B cell (primary cell): ENCODE results near the gene MLXIP. TPM values are rescaled to one million over a fixed set of nuclear protein-coding genes. Genes with fewer than 3 reads are reported as not detected.

Experiments
- ATAC-seq: fragments of 200-7000 bp; cut with Tn5 transposase; one replicate; pipeline ENCODE4 v1.10.0; 2021; ENCODE audit warnings: low read depth, mild to moderate bottlenecking, moderate number of reproducible peaks, moderate library complexity
- CTCF ChIA-PET: fragments of 350-600 bp; sonication (Branson Sonifier 250); formaldehyde crosslinking; loops from one replicate; lab custom pipeline; 2021; ENCODE audit warnings: antibody characterized with exemption, inconsistent platforms; lab: Charles Lee
- POLR2A ChIA-PET: fragments of 350-600 bp; sonication (Branson Sonifier 250); formaldehyde crosslinking; loops from one replicate; lab custom pipeline; 2021; ENCODE audit warnings: antibody characterized with exemption; lab: Charles Lee
- DNase-seq: peaks from one replicate; pipeline ENCODE4 v3.0.0; 2013
- H2AFZ ChIP-seq: 2 replicates; pipeline ENCODE4 v1.6.1; 2012; ENCODE audit warnings: mild to moderate bottlenecking, low read depth, low read length; ENCODE audit not compliant: insufficient read depth, poor library complexity, severe bottlenecking
- H3K27ac ChIP-seq, 2 donors: 1 replicate in 1 of 2; 2 replicates in 1 of 2; pipeline ENCODE4 v1.5.1; 2012 to 2013; ENCODE audit warnings: low read length in 2 of 2, mild to moderate bottlenecking in 2 of 2, moderate library complexity in 1 of 2
- H3K27me3 ChIP-seq, 4 experiments: fragments of 200-600 bp in 1 of 4; sonication (generic) in 1 of 4; replicated peaks in 1 of 4; 1 replicate in 2 of 4; 2 replicates in 2 of 4; pipeline versions ENCODE4 v1.6.1 to v1.7.0; 2013 to 2016; ENCODE audit warnings: low read length in 3 of 4, mild to moderate bottlenecking in 2 of 4, mixed read lengths in 1 of 4, moderate library complexity in 1 of 4; ENCODE audit not compliant: insufficient read depth in 4 of 4, control insufficient read depth in 3 of 4; ENCODE audit errors: control extremely low read depth in 1 of 4
- H3K36me3 ChIP-seq, 2 experiments: replicated peaks in 1 of 2; 1 replicate in 1 of 2; 2 replicates in 1 of 2; pipeline versions ENCODE4 v1.6.1 to v1.7.1; 2013; ENCODE audit warnings: low read length in 1 of 2; ENCODE audit not compliant: insufficient read depth in 2 of 2, control insufficient read depth in 1 of 2; ENCODE audit errors: control extremely low read depth in 1 of 2, extremely low read depth in 1 of 2
- H3K4me1 ChIP-seq, 2 donors: fragments of 200-600 bp in 1 of 2; sonication (generic) in 1 of 2; 1 replicate in 1 of 2; 2 replicates in 1 of 2; pipeline versions ENCODE4 v1.5.1 to v1.6.1; 2013 to 2017; ENCODE audit warnings: low read length in 2 of 2; ENCODE audit not compliant: control insufficient read depth in 2 of 2, insufficient read depth in 2 of 2
- H3K4me2 ChIP-seq: replicated peaks from 2 replicates; pipeline ENCODE3; 2012; ENCODE audit warnings: mild to moderate bottlenecking, low read depth, low read length; ENCODE audit not compliant: poor library complexity, severe bottlenecking
- H3K4me3 ChIP-seq, 5 experiments: fragments of 200-600 bp in 1 of 5; sonication (generic) in 1 of 5; 1 replicate in 3 of 5; 2 replicates in 2 of 5; pipeline versions ENCODE4 v1.5.1 to v1.7.0; 2011 to 2016; ENCODE audit warnings: low read length in 4 of 5, mild to moderate bottlenecking in 4 of 5, low read depth in 2 of 5, control low read depth in 1 of 5, moderate library complexity in 1 of 5; ENCODE audit not compliant: insufficient read depth in 1 of 5; ENCODE audit errors: control extremely low read depth in 1 of 5, extremely low read depth in 1 of 5
- H3K79me2 ChIP-seq: fragments of 200-600 bp; sonication (generic); one replicate; pipeline ENCODE4 v1.6.0; 2016; ENCODE audit warnings: low read length; ENCODE audit not compliant: control insufficient read depth, insufficient read depth
- H3K9ac ChIP-seq: fragments of 200-600 bp; sonication (generic); 2 replicates; pipeline ENCODE4 v1.6.1; 2017; ENCODE audit warnings: mild to moderate bottlenecking, low read length, moderate library complexity
- H3K9me3 ChIP-seq, 3 donors: one replicate each; pipeline versions ENCODE4 v1.6.1 to v1.7.1; 2013; ENCODE audit warnings: low read length in 2 of 3; ENCODE audit not compliant: control insufficient read depth in 2 of 3, insufficient read depth in 1 of 3; ENCODE audit errors: control extremely low read depth in 1 of 3
- H4K20me1 ChIP-seq: 2 replicates; pipeline ENCODE4 v1.6.0; 2012; ENCODE audit warnings: mild to moderate bottlenecking, low read length; ENCODE audit not compliant: insufficient read depth, control insufficient read depth, poor library complexity, severe bottlenecking
- H3K27ac Mint-ChIP-seq: one replicate; pipeline ENCODE4 v1.8.0; 2021; ENCODE audit warnings: mixed read lengths
- H3K27me3 Mint-ChIP-seq: one replicate; pipeline ENCODE4 v1.8.0; 2021; ENCODE audit warnings: mixed read lengths
- H3K4me1 Mint-ChIP-seq: one replicate; pipeline ENCODE4 v1.8.0; 2021; ENCODE audit warnings: mixed read lengths
- H3K4me3 Mint-ChIP-seq: one replicate; pipeline ENCODE4 v1.8.0; 2021; ENCODE audit warnings: mixed read lengths
- H3K9me3 Mint-ChIP-seq: one replicate; pipeline ENCODE4 v1.8.0; 2022; ENCODE audit warnings: mixed read lengths; ENCODE audit not compliant: insufficient read depth
- EZH2 ChIP-seq: IDR thresholded peaks from 2 replicates; pipeline ENCODE4 v1.6.1; 2012; ENCODE audit warnings: borderline replicate concordance, low read depth, mild to moderate bottlenecking, moderate library complexity, low read length; ENCODE audit not compliant: insufficient read depth, poor library complexity, severe bottlenecking
- WGBS: methylation state at CpG from one replicate; pipeline ENCODE4 v1.1.5; 2013; ENCODE audit warnings: missing lambda C conversion rate; ENCODE audit not compliant: insufficient coverage; 5-methylcytosine and 5-hydroxymethylcytosine counted together
- intact Hi-C: fragments of 100-400 bp; cut with micrococcal nuclease; formaldehyde crosslinking; loops from one replicate; pipeline ENCODE4 v1.10.0; 2022
- polyA plus RNA-seq: library from polyadenylated mRNA; depleted of rRNA; stranded (reverse); fragments of >200 nt; gene quantifications from 2 replicates; pipeline ENCODE4 v1.2.3, GENCODE V29; 2012
- total RNA-seq, 2 donors: library from RNA; stranded (reverse); fragments of 120-200 nt in 1 of 2; gene quantifications; 1 replicate in 1 of 2; 2 replicates in 1 of 2; pipeline versions ENCODE4 v1.2.3 to v1.2.4, GENCODE V29; 2013 to 2022
- TF ChIP-seq, protein P1 (sequence below): fragments of 200-600 bp; IDR thresholded peaks from one replicate; pipeline ENCODE4 v1.8.0; 2022; ENCODE audit warnings: antibody characterized with exemption, mild to moderate bottlenecking

MLXIP gene
- total and polyA plus RNA-seq, 2 donors (not counting 1 experiment from before 2014, with no cell fraction given) = 28.1 to 91.2 TPM

DNA sequence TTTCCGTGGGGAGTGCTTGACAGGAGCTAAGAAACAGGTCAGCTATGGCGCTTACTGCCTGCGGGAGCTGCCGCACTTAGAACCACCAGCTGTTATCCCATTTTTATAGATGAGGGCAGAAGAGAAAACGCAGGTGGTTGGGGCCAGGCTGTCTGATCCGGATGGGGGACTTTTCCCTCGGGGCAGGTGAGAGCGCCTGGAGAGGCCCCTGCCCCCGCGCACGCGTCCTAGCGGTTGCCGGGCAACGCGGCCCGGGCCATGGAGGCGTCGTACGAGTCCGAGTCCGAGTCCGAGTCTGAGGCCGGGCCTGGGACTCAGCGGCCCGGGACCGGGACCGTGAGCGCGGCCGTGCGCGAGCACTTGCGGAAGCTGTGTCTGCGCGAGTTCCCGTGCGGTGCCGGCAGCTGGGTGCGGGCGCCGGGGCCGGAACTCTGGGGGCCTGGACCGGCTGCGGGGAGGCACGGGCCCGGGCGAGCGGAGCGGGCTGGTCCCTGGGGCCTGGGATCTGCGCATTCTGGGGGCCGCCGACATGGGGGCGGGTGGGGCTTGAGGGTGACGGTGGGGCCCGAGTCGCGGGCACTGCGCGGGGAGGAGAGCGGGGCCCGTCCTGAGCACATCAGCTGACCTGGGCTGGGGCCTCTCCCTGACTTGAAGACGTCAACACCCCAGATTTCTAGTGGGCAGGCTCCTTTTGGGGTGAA, 104.5 kb downstream of the MLXIP start, which contains the start of gene LRRC43:
Gene LRRC43, plus strand, starts transcription at position 237 of the 701 bp plus-strand sequence. Its CDS starts 22 bp downstream, at position 259.
- H3K27ac ChIP-seq = no peak within 1 kb of the TSS

More for the DNA sequence above, 104.5 kb downstream of the MLXIP start, which contains the start of gene LRRC43:
- Histone ChIP-seq H3K4me3 (peak within 1 kb of the TSS in 4 of 5 experiments; percentile 40 to 62 (median 57)), H3K4me1 (peaks cover 15 to 22% of the 10 kb centered on the region in 2 donors), H3K27me3 (peaks cover 0 to 3% (median 0%) of the 10 kb centered on the region in 4 experiments), H4K20me1 (no peaks in the 10 kb centered on the region), H3K79me2 (no peaks in the 10 kb centered on the region), H3K9me3 (peaks cover 0 to 6% (median 0%) of the 10 kb centered on the region in 3 donors), H3K4me2 (peak within 1 kb of the TSS; percentile 95), H2AFZ (peak within 1 kb of the TSS; percentile 75), H3K36me3 (no peaks in the 10 kb centered on the region), H3K9ac (peak within 1 kb of the TSS; percentile 68)
- peak; percentile 60 for ATAC-seq
- ChIA-PET POLR2A (interaction anchor here (1.3 kb wide), 1 partner anchor 43 kb away, joined by 3 read pairs; the partner anchor contains the start of gene DIABLO), CTCF (interaction anchor here (0.9 kb wide), 1 partner anchor 8 kb away, joined by 3 read pairs; no protein-coding TSS in a partner anchor)
- WGBS = 2% methylated on average over 61 of the region's 63 CpGs
- peak within 1 kb of the TSS; percentile 71 for H3K27ac Mint-ChIP-seq
- intact Hi-C loops = no loop called here
- peak within 1 kb of the TSS; percentile 89 for H3K4me3 Mint-ChIP-seq
- H3K9me3 Mint-ChIP-seq = no peaks in the 10 kb centered on the region
- peaks cover 18% of the 10 kb centered on the region for H3K4me1 Mint-ChIP-seq
- peak; percentile 66 for DNase-seq
- TF ChIP-seq, protein P1, sequence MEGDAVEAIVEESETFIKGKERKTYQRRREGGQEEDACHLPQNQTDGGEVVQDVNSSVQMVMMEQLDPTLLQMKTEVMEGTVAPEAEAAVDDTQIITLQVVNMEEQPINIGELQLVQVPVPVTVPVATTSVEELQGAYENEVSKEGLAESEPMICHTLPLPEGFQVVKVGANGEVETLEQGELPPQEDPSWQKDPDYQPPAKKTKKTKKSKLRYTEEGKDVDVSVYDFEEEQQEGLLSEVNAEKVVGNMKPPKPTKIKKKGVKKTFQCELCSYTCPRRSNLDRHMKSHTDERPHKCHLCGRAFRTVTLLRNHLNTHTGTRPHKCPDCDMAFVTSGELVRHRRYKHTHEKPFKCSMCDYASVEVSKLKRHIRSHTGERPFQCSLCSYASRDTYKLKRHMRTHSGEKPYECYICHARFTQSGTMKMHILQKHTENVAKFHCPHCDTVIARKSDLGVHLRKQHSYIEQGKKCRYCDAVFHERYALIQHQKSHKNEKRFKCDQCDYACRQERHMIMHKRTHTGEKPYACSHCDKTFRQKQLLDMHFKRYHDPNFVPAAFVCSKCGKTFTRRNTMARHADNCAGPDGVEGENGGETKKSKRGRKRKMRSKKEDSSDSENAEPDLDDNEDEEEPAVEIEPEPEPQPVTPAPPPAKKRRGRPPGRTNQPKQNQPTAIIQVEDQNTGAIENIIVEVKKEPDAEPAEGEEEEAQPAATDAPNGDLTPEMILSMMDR = no peak
- no peak for TF ChIP-seq EZH2
- H3K27me3 Mint-ChIP-seq = peaks cover 13% of the 10 kb centered on the region
